Stomach (tissue), 9 donors: Measurements from ENCODE around the gene PTMA. TPM values are rescaled to one million over a fixed set of nuclear protein-coding genes. Genes with fewer than 3 reads are reported as not detected.

Experiments
- DNase-seq, 2 donors: peaks; one replicate each; pipeline versions ENCODE4 v3.0.0 to v3.0.0-alpha.2; 2013 to 2019
- H3K27ac ChIP-seq, 5 donors: fragments of 200-600 bp in 4 of 5; sonication (generic) in 4 of 5; one replicate each; pipeline ENCODE4 v1.5.1; 2013 to 2019; ENCODE audit warnings: mild to moderate bottlenecking in 1 of 5, moderate library complexity in 1 of 5
- H3K27me3 ChIP-seq, 3 donors: fragments of 200-600 bp; sonication (generic); one replicate each; pipeline ENCODE4 v1.5.1; 2017 to 2019; ENCODE audit warnings: mixed run types in 1 of 3
- H3K36me3 ChIP-seq, 4 donors: fragments of 200-600 bp; sonication (generic); 1 replicate in 3 of 4; 2 replicates in 1 of 4; pipeline ENCODE4 v1.5.1; 2016 to 2019
- H3K4me1 ChIP-seq, 4 donors: fragments of 200-600 bp; sonication (generic); one replicate each; pipeline ENCODE4 v1.5.1; 2016 to 2019
- H3K4me3 ChIP-seq, 4 donors: fragments of 200-600 bp; sonication (generic) in 3 of 4; one replicate each; pipeline ENCODE4 v1.5.1; 2016 to 2019; ENCODE audit warnings: mild to moderate bottlenecking in 1 of 4
- H3K9me3 ChIP-seq, 4 donors: fragments of 200-600 bp; sonication (generic); one replicate each; pipeline ENCODE4 v1.5.1; 2016 to 2019
- CTCF ChIP-seq, 7 experiments: fragments of 450-650 bp in 4 of 7; fragments of 200-600 bp in 3 of 7; sonication (generic) in 3 of 7; IDR thresholded peaks; one replicate each; pipeline ENCODE4 v1.5.1; 2016 to 2019; ENCODE audit warnings: antibody characterized with exemption in 7 of 7, control low read depth in 2 of 7, mild to moderate bottlenecking in 1 of 7
- EP300 ChIP-seq: sonication (generic); formaldehyde crosslinking; IDR thresholded peaks from one replicate; pipeline ENCODE4 v1.6.1; 2017; ENCODE audit warnings: antibody characterized with exemption
- POLR2A ChIP-seq, 4 donors: fragments of 450-650 bp; IDR thresholded peaks; one replicate each; pipeline ENCODE4 v1.6.1; 2016; ENCODE audit warnings: antibody characterized with exemption in 4 of 4, control low read depth in 2 of 4, mild to moderate bottlenecking in 1 of 4, moderate library complexity in 1 of 4
- POLR2AphosphoS5 ChIP-seq, 3 donors: sonication (generic); formaldehyde crosslinking; IDR thresholded peaks; one replicate each; pipeline ENCODE4 v1.6.1; 2016; ENCODE audit warnings: antibody characterized with exemption in 3 of 3
- WGBS, 5 donors: extraction: QIAGEN DNeasy Blood & Tissue Kit in 3 of 5; methylation state at CpG; one replicate each; pipeline versions ENCODE4 v1.1.5 to v1.1.7; 2013 to 2018; 5-methylcytosine and 5-hydroxymethylcytosine counted together
- intact Hi-C: fragments of 100-400 bp; cut with DNase I; formaldehyde crosslinking; loops from one replicate; pipeline ENCODE4 v1.15.1; 2023; ENCODE audit warnings: low total_unique reads
- polyA plus RNA-seq, 3 donors: library from polyadenylated mRNA; stranded (reverse); fragments of 200-250 nt; gene quantifications; one replicate each; pipeline ENCODE4 v1.2.3, GENCODE V29; 2013
- total RNA-seq, 5 donors: library from RNA; depleted of rRNA; stranded (reverse); fragments of >200 nt; gene quantifications; one replicate each; pipeline versions ENCODE4 v1.1.0 to v1.2.3, GENCODE V29; 2014 to 2016
- donor health status: healthy with polysubstance abuse.
- donor health status: Bipolar disorder and iron deficiency.
- donor health status: healthy.

PTMA gene
- total and polyA plus RNA-seq, 8 donors: 244 to 2,006 (median 1,059) TPM

DNA sequence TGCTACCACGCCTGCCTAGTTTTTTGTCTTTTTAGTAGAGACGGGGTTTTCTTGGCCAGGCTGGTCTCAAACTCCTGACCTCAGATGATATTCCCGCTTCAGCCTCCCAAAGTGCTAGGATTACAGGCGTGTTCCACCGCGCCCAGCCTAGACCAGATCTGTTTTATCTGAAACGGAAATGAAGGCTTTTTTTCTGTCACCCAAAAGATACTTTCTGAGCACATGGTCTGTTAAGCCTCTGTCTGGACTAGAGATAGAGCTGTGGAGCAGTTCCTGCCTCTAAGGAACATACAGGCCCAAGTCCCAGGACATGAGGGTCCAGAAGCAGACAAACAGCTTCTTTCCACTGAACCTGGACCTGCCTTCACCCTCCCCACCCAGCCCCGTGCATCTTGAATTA is 43.6 kb upstream of the PTMA start:
- Histone ChIP-seq H3K4me1 (peaks cover 23 to 53% (median 51%) of the 10 kb centered on the region in 4 donors), H3K27me3 (no peaks in the 10 kb centered on the region), H3K4me3 (no peak overlapping the region), H3K27ac (peak overlapping the region; percentile 92 to 100 (median 98)), H3K36me3 (no peaks in the 10 kb centered on the region), H3K9me3 (no peaks in the 10 kb centered on the region)
- intact Hi-C loops: no loop called here
- DNase-seq: no peak
- no peak for TF ChIP-seq POLR2A (IDR thresholded peaks at IDR 0.05)
- no peak for TF ChIP-seq POLR2AphosphoS5 (IDR thresholded peaks at IDR 0.05)
- TF ChIP-seq EP300: no peak
- TF ChIP-seq CTCF (IDR thresholded peaks at IDR 0.05): no peak
- 78 to 89% (median 81%) methylated on average over 8 of the region's 8 CpGs for WGBS, 5 donors

GRCh38 chr2:231665245-231666170 is 42.8 kb upstream of the PTMA start:
- peak in 1 of 2 donors; percentile 55 for DNase-seq
- H3K4me1 ChIP-seq: peaks cover 28 to 61% (median 58%) of the 10 kb centered on the region in 4 donors
- H3K36me3 ChIP-seq: no peaks in the 10 kb centered on the region
- intact Hi-C loops: no loop called here
- WGBS, 5 donors: 57 to 64% (median 59%) methylated on average over 17 to 20 of the region's 20 CpGs
- peak overlapping the region; percentile 92 to 100 (median 98) for H3K27ac ChIP-seq
- TF ChIP-seq POLR2AphosphoS5 (IDR thresholded peaks at IDR 0.05) (no peak), EP300 (no peak), POLR2A (IDR thresholded peaks at IDR 0.05) (no peak), CTCF (IDR thresholded peaks at IDR 0.05) (no peak)
- H3K9me3 ChIP-seq: no peaks in the 10 kb centered on the region
- H3K4me3 ChIP-seq: peak overlapping the region; percentile 36 to 48 (median 44)
- H3K27me3 ChIP-seq: no peaks in the 10 kb centered on the region

GRCh38 chr2:231666171-231667095 is 41.9 kb upstream of the PTMA start:
- DNase-seq: peak; percentile 96 to 98
- TF ChIP-seq POLR2AphosphoS5 (IDR thresholded peaks at IDR 0.05): peak; percentile 95 to 99 (median 98)
- TF ChIP-seq CTCF (IDR thresholded peaks at IDR 0.05): peak in 1 of 7 experiments; percentile 11
- TF ChIP-seq EP300: no peak
- peak in 2 of 4 donors; percentile 93 to 95 for TF ChIP-seq POLR2A (IDR thresholded peaks at IDR 0.05)
- WGBS, 5 donors: 3 to 15% (median 6%) methylated on average over 23 to 32 of the region's 32 CpGs
- H3K9me3 ChIP-seq: no peaks in the 10 kb centered on the region
- peak overlapping the region; percentile 36 to 48 (median 44) for H3K4me3 ChIP-seq
- H3K4me1 ChIP-seq: peaks cover 37 to 63% (median 62%) of the 10 kb centered on the region in 4 donors
- H3K27ac ChIP-seq: peak overlapping the region; percentile 92 to 100 (median 98)
- intact Hi-C loops: no loop called here
- H3K36me3 ChIP-seq: no peaks in the 10 kb centered on the region
- no peaks in the 10 kb centered on the region for H3K27me3 ChIP-seq

DNA sequence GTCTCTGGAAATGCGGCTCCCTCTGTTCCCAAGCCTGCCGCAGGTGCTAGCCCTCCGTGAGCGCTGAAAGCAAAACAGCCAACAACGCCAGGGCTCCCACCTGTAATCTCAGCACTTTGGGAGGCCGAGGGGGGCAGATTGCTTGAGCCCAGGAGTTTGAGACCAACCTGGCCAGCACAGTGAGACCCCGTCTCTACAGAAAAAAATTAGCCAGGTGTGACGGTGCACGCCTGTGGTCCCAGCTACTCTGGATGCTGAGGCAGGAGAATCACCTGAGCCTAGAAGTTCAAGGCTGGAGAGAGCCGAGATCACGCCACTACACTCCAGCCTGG is 41.3 kb upstream of the PTMA start:
- Histone ChIP-seq H3K4me1 (peaks cover 43 to 64% (median 62%) of the 10 kb centered on the region in 4 donors), H3K27me3 (no peaks in the 10 kb centered on the region), H3K4me3 (peak overlapping the region; percentile 36 to 48 (median 44)), H3K27ac (peak overlapping the region; percentile 92 to 100 (median 98)), H3K9me3 (no peaks in the 10 kb centered on the region), H3K36me3 (no peaks in the 10 kb centered on the region)
- DNase-seq: no peak
- WGBS, 5 donors: 18 to 31% (median 31%) methylated on average over 7 to 11 of the region's 11 CpGs
- no peak for TF ChIP-seq POLR2AphosphoS5 (IDR thresholded peaks at IDR 0.05)
- TF ChIP-seq POLR2A (IDR thresholded peaks at IDR 0.05): no peak
- TF ChIP-seq EP300: no peak
- no peak for TF ChIP-seq CTCF (IDR thresholded peaks at IDR 0.05)
- intact Hi-C loops: no loop called here
